GM19099 (cell line): Measurements from ENCODE around the gene TXNDC11.
A peak's percentile ranks its signal among the peaks of the same experiment; 100 is the strongest.

Source experiments
- POLR2A ChIP-seq: IDR thresholded peaks from 3 replicates; pipeline ENCODE4 v1.6.1; 2011; ENCODE audit warnings: low read depth; ENCODE audit not compliant: insufficient read length; ENCODE audit errors: extremely low read depth

Gene TXNDC11, protein sequence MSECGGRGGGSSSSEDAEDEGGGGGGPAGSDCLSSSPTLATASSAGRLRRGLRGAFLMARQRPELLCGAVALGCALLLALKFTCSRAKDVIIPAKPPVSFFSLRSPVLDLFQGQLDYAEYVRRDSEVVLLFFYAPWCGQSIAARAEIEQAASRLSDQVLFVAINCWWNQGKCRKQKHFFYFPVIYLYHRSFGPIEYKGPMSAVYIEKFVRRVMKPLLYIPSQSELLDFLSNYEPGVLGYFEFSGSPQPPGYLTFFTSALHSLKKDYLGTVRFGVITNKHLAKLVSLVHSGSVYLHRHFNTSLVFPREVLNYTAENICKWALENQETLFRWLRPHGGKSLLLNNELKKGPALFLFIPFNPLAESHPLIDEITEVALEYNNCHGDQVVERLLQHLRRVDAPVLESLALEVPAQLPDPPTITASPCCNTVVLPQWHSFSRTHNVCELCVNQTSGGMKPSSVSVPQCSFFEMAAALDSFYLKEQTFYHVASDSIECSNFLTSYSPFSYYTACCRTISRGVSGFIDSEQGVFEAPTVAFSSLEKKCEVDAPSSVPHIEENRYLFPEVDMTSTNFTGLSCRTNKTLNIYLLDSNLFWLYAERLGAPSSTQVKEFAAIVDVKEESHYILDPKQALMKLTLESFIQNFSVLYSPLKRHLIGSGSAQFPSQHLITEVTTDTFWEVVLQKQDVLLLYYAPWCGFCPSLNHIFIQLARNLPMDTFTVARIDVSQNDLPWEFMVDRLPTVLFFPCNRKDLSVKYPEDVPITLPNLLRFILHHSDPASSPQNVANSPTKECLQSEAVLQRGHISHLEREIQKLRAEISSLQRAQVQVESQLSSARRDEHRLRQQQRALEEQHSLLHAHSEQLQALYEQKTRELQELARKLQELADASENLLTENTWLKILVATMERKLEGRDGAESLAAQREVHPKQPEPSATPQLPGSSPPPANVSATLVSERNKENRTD

DNA sequence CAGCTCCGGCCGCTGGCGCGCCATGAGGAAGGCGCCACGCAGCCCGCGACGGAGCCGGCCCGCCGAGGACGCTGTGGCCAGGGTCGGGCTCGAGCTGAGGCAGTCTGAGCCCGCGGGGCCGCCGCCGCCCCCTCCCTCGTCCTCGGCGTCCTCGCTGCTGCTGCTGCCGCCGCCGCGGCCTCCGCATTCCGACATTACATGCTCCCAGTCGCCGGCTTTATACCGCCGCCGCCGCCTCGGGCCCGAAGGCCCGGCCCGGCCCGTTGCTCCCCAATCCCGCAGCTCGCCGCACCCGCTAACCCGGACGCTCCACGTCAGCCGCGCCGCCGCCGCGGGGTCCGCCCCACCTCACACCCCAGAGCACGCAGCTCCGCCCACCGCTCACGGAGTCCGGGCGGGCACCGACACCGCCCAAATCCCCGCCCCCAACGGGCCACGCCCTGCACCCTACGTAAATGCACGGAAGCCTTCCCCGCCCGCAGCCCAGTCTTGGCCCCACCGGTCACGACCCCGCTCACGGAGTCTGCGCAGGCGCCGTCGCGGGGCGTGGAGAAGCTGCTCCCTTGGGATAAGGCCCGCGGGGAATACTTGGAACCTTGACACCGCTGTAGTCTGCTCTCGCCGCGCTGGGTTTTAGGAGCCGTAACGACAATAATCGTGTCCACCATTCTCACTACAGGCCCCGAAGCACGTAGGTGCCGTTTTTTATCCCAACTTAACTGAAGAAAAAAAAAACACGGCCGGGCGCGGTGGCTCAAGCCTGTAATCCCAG, at the start of gene TXNDC11:
Gene TXNDC11 (minus strand): TSS at position 322 of the 772 bp plus-strand sequence. CDS start 127 bp downstream, at position 195.
- peak; percentile 97 for TF ChIP-seq POLR2A

- no peak for TF ChIP-seq POLR2A
Measured at GRCh38 chr16:11791144-11791828, 48.6 kb upstream of the TXNDC11 start.

GRCh38 chr16:11788914-11789313, 46.3 kb upstream of the TXNDC11 start:
- no peak for TF ChIP-seq POLR2A

GRCh38 chr16:11784038-11784369, 41.3 kb upstream of the TXNDC11 start:
- TF ChIP-seq POLR2A = no peak

DNA sequence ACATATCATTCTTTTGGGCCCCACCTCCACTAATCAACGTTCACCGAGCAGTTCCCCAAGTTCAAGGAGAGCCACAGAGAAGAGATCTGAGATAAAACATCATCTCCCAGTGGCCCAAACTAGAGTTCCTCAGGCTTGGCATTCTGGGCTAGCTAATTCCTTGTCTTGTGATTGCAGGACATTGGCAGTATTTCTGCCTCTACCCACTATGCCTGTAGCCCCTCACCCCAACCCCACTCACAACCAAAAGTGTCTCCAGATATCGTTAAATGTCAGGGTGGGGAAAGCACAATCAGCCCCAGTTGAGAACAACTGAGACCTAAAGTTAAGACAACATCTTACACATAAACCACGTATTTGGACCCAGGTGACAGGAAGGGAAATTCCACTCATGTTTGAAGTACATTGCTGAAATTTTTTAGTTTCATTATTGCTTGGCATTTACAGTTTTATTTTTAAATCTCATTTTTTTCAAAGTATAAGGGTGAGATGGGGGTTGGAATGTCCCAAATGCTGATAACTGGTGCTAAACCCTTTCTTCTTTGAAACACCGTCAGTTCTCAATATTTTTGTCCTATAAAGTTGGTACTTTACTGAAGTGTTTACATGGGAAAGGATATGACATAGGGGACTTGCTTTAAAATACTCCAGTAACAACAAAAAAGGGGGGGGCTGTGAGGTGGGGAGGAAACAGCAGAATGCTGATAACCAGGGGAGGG, 40.8 kb upstream of the TXNDC11 start:
- peak; percentile 51 for TF ChIP-seq POLR2A

GRCh38 chr16:11781773-11782172, 39.1 kb upstream of the TXNDC11 start:
- TF ChIP-seq POLR2A = no peak

- no peak for TF ChIP-seq POLR2A
Measured at GRCh38 chr16:11780991-11781680, 38.5 kb upstream of the TXNDC11 start.

GRCh38 chr16:11779074-11779473, 36.4 kb upstream of the TXNDC11 start:
- TF ChIP-seq POLR2A = no peak

GRCh38 chr16:11774065-11774626, 31.5 kb upstream of the TXNDC11 start:
- no peak for TF ChIP-seq POLR2A

GRCh38 chr16:11768849-11769248, 26.2 kb upstream of the TXNDC11 start:
- no peak for TF ChIP-seq POLR2A

DNA sequence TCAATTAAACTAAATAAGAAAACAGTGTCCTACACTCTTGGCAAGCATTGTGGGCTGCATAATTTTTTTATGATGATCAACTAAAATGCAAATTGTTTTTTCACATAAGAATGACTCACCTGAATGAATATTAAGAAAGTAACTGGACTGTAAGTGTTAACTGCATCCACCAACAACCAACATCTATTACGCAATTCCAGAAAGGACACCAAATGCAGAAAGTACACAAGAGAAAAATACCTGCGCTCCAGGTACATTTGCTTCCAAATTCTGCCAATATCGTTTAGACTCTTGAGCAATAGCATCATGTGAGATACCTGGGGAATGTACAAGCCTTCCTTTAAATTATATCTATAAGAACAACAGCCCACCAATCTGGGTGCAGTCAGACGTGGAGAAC, 19.8 kb upstream of the TXNDC11 start:
- TF ChIP-seq POLR2A = no peak

- no peak for TF ChIP-seq POLR2A
Measured at GRCh38 chr16:11759997-11760396, 17.3 kb upstream of the TXNDC11 start.
